Measurements from ENCODE around the gene ZNF764.

DNA sequence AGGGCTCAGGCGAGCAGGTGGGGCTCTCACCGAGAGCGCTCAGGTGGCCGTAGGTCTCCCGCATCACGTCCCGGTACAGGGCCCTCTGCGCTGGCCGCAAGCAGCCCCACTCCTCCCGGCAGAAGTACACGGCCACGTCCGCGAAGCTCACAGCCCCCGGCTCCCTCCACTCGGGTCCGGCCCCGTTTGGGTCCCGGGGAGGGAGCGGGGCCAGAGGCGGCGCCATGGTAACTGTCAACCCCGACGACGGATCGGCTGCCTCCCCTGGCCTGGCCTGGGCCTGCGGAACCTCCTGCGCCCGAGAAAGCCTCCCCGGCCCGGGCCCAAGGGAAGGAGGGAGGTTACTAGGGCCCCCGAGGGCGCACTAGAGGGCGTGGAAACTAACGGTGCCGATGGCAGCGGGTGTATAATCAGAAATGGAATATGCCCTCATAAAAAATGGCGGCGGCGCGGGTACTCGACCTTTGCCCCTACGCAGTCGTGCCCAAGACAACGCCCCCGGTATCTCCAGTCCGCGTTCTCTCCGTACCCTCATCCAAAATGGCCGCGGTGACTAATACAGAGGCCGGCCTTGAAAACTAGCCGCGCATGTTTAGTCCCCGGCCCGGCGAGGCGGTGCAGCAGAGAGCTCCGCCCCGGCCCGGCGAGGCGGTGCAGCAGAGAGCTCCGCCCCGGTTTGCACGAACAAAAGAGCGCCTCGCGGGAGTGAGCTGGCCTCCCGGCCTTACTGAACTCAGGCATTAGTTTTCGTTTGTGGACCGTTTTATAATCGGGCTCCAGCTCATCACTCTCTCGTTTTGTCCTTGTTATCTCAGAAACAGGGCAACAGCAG lies at the start of gene ZNF764:
- TF ChIP-seq, protein P1, sequence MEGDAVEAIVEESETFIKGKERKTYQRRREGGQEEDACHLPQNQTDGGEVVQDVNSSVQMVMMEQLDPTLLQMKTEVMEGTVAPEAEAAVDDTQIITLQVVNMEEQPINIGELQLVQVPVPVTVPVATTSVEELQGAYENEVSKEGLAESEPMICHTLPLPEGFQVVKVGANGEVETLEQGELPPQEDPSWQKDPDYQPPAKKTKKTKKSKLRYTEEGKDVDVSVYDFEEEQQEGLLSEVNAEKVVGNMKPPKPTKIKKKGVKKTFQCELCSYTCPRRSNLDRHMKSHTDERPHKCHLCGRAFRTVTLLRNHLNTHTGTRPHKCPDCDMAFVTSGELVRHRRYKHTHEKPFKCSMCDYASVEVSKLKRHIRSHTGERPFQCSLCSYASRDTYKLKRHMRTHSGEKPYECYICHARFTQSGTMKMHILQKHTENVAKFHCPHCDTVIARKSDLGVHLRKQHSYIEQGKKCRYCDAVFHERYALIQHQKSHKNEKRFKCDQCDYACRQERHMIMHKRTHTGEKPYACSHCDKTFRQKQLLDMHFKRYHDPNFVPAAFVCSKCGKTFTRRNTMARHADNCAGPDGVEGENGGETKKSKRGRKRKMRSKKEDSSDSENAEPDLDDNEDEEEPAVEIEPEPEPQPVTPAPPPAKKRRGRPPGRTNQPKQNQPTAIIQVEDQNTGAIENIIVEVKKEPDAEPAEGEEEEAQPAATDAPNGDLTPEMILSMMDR (IDR thresholded peaks at IDR 0.05; ENCODE audit: borderline replicate concordance, extremely low read depth, low read length, poor library complexity, severe bottlenecking): no peak
- TF ChIP-seq EZH2 (IDR thresholded peaks at IDR 0.05; ENCODE audit: borderline replicate concordance, low read depth, low read length, severe bottlenecking): no peak

Data from DND-41 (cell line).